HepG2 (cell line): ENCODE results near the gene KRTAP5-4. TPM values are rescaled to one million over a fixed set of nuclear protein-coding genes. Genes with fewer than 3 reads are reported as not detected.
A peak's percentile ranks its signal among the peaks of the same experiment; 100 is the strongest.

Experiments
- FOSL2 ChIP-seq: sonication (generic); formaldehyde crosslinking; IDR thresholded peaks from 2 replicates; pipeline ENCODE4 v1.4.0; 2020; ENCODE audit warnings: missing genetic modification reagents
- HNF4G ChIP-seq, 2 experiments: sonication (generic) in 1 of 2; formaldehyde crosslinking in 1 of 2; IDR thresholded peaks; 2 replicates each; pipeline versions ENCODE4 v1.4.0 to v1.6.1; 2011 to 2020; ENCODE audit warnings: borderline replicate concordance in 2 of 2, low read depth in 2 of 2, mild to moderate bottlenecking in 2 of 2, low read length in 1 of 2, missing genetic modification reagents in 1 of 2, moderate library complexity in 1 of 2
- KAT2B ChIP-seq: fragments of 150-350 bp; IDR thresholded peaks from 2 replicates; pipeline ENCODE4 v1.6.1; 2014; ENCODE audit warnings: low read depth, low read length, borderline replicate concordance
- RBAK ChIP-seq: sonication (generic); formaldehyde crosslinking; IDR thresholded peaks from 2 replicates; pipeline ENCODE4 v1.5.1; 2020; ENCODE audit warnings: mild to moderate bottlenecking, missing genetic modification reagents
- RERE ChIP-seq: IDR thresholded peaks from 2 replicates; pipeline ENCODE4 v1.6.1; 2016; ENCODE audit warnings: low read depth, missing genetic modification reagents, missing compliant biosample characterization
- STAG1 ChIP-seq: sonication (generic); formaldehyde crosslinking; IDR thresholded peaks from 2 replicates; pipeline ENCODE4 v1.4.0; 2020; ENCODE audit warnings: missing genetic modification reagents
- ZFY ChIP-seq: sonication (generic); formaldehyde crosslinking; IDR thresholded peaks from 2 replicates; pipeline ENCODE4 v1.4.0; 2020; ENCODE audit warnings: missing genetic modification reagents
- ZNF253 ChIP-seq: sonication (generic); formaldehyde crosslinking; IDR thresholded peaks from 2 replicates; pipeline ENCODE4 v1.8.0; 2022; ENCODE audit warnings: mild to moderate bottlenecking, missing genetic modification reagents, borderline replicate concordance
- ZNF431 ChIP-seq: sonication (generic); formaldehyde crosslinking; IDR thresholded peaks from 2 replicates; pipeline ENCODE4 v1.9.0; 2022; ENCODE audit warnings: missing genetic modification reagents, low read depth, mild to moderate bottlenecking, borderline replicate concordance
- ZNF503 ChIP-seq: sonication (generic); formaldehyde crosslinking; IDR thresholded peaks from 2 replicates; pipeline ENCODE4 v1.4.0; 2020; ENCODE audit warnings: missing genetic modification reagents
- ZNF609 ChIP-seq: sonication (generic); formaldehyde crosslinking; IDR thresholded peaks from 2 replicates; pipeline ENCODE4 v1.4.0; 2020; ENCODE audit warnings: mild to moderate bottlenecking, missing genetic modification reagents, borderline replicate concordance
- polyA plus RNA-seq, 8 experiments: library from polyadenylated mRNA; depleted of rRNA in 3 of 8; stranded (reverse) in 7 of 8; unstranded in 1 of 8; fragments of >200 nt; fragmentation: Illumina TruSeq in 4 of 8; extraction: Trizol in 4 of 8; gene quantifications; 2 replicates each; pipeline versions ENCODE4 v1.2.1 to v1.2.3, GENCODE V29; 2011 to 2016; ENCODE audit warnings: low read depth in 4 of 8, missing spikeins in 1 of 8, mixed read lengths in 1 of 8; ENCODE audit not compliant: insufficient read depth in 1 of 8
- total RNA-seq, 5 experiments: library from RNA; depleted of rRNA; stranded (reverse); fragments of >200 nt; fragmentation: Illumina TruSeq; extraction: Trizol; gene quantifications; 2 replicates each; pipeline ENCODE4 v1.2.3, GENCODE V29; 2016; ENCODE audit warnings: low read depth in 1 of 5
- TF ChIP-seq, protein P1 (sequence below): sonication (generic); formaldehyde crosslinking; IDR thresholded peaks from 2 replicates; pipeline ENCODE4 v1.8.0; 2022; ENCODE audit warnings: missing genetic modification reagents, mild to moderate bottlenecking, moderate library complexity, borderline replicate concordance

The KRTAP5-4 gene
- total and polyA plus RNA-seq, 2 of the 13 experiments (the other 11 are each of a cell fraction or from before 2014, with no cell fraction given): not detected

- no peak for TF ChIP-seq ZNF503
- TF ChIP-seq ZNF431: 0 out of 2 replicates have a peak, but pooled peaks have one; percentile 42
- TF ChIP-seq, protein P1, sequence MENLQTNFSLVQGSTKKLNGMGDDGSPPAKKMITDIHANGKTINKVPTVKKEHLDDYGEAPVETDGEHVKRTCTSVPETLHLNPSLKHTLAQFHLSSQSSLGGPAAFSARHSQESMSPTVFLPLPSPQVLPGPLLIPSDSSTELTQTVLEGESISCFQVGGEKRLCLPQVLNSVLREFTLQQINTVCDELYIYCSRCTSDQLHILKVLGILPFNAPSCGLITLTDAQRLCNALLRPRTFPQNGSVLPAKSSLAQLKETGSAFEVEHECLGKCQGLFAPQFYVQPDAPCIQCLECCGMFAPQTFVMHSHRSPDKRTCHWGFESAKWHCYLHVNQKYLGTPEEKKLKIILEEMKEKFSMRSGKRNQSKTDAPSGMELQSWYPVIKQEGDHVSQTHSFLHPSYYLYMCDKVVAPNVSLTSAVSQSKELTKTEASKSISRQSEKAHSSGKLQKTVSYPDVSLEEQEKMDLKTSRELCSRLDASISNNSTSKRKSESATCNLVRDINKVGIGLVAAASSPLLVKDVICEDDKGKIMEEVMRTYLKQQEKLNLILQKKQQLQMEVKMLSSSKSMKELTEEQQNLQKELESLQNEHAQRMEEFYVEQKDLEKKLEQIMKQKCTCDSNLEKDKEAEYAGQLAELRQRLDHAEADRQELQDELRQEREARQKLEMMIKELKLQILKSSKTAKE: peak; percentile 91
- TF ChIP-seq HNF4G (IDR thresholded peaks at IDR 0.05; ENCODE audit: borderline replicate concordance, low read depth, low read length): peak; percentile 48; the same call in 1 of the 2 replicates
- no peak; the same call in 1 of the 2 replicates for TF ChIP-seq HNF4G (CRISPR knock-in tag; IDR thresholded peaks at IDR 0.05; ENCODE audit: borderline replicate concordance, low read depth)
- TF ChIP-seq FOSL2 (CRISPR knock-in tag): 0 out of 2 replicates have a peak, but pooled peaks have one; percentile 33
- peak; percentile 71 for TF ChIP-seq ZFY (CRISPR knock-in tag)
- TF ChIP-seq ZNF253 (CRISPR knock-in tag): 0 out of 2 replicates have a peak, but pooled peaks have one; percentile 32
- TF ChIP-seq RERE (CRISPR knock-in tag): peak; percentile 17; the same call in 1 of the 2 replicates
- TF ChIP-seq STAG1: 0 out of 2 replicates have a peak, but pooled peaks have one; percentile 16
- no peak for TF ChIP-seq RBAK (CRISPR knock-in tag)
- TF ChIP-seq KAT2B: no peak
- peak; percentile 90; the same call in 1 of the 2 replicates for TF ChIP-seq ZNF609 (CRISPR knock-in tag)
Observed at GRCh38 chr11:1654388-1655167, 32.6 kb upstream of the KRTAP5-4 start (continued).
